ENCODE measurements around the gene APBB2. TPM values are rescaled to one million over a fixed set of nuclear protein-coding genes. Genes with fewer than 3 reads are reported as not detected.

The APBB2 gene
- total and polyA plus RNA-seq, 2 of the 4 experiments (the other 2 are of a cell fraction) = 47.9 to 75.5 TPM

DNA sequence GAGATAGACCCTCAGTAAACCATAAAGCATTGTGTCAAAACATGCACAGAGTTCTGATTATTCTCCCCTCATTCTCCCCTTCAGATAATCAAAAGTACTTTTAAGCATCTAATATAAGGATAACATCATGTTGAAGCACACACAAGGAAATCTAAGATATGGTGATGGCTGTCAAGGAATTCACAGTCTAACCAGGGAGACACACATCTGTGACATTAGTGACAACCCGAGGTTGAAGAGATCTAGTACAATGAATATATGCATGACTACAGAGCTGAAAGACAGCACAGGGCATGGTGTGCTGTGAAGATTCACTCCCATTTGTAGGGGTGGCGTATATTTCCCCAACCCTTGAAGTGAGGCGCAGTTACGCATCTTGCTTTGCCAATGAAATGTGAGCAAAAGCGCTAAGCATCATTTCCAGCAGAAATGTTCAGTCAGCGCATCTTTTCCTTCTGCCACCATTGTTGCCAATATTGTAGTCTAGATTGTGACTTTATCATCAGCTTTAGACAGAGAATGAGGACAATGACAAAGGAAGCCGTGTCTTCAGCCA, 342.6 kb downstream of the APBB2 start:
- no peak overlapping the region for H3K4me3 ChIP-seq (ENCODE audit: insufficient read depth, low read depth, low read length)
- H3K4ac ChIP-seq (ENCODE audit: low read depth, low read length) = no peak overlapping the region
- no peak overlapping the region for H2BK20ac ChIP-seq (ENCODE audit: low read depth, low read length)
- H3K4me1 ChIP-seq (ENCODE audit: control insufficient read depth, insufficient read depth, low read length) = peaks cover 3% of the 10 kb centered on the region; the same call in 1 of the 2 replicates
- no peak overlapping the region for H4K91ac ChIP-seq (ENCODE audit: insufficient read depth, low read depth, low read length)
- no peak overlapping the region for H2BK5ac ChIP-seq (ENCODE audit: low read depth, low read length, poor library complexity, severe bottlenecking)
- TF ChIP-seq RCOR1 (IDR thresholded peaks at IDR 0.05; ENCODE audit: insufficient replicate concordance, low read length) (no peak), CEBPB (IDR thresholded peaks at IDR 0.05; ENCODE audit: low read depth, low read length) (no peak)
- no peak for DNase-seq
- dilution Hi-C loops (cut with HindIII; ENCODE audit: low sequenced_read_pairs, unreplicated experiment) = no loop called here
- no peaks in the 10 kb centered on the region for H4K20me1 ChIP-seq (ENCODE audit: insufficient read depth, low read length)
- ATAC-seq (ENCODE audit: low read depth) = no peak
- no peaks in the 10 kb centered on the region for H3K27me3 ChIP-seq (ENCODE audit: control insufficient read depth, insufficient read depth, low read length)
- intact Hi-C loops (cut with micrococcal nuclease) = no loop called here
- H4K8ac ChIP-seq (ENCODE audit: low read depth in 2 of 2, low read length in 2 of 2) = no peak overlapping the region
- H3K36me3 ChIP-seq (ENCODE audit: control insufficient read depth, insufficient read depth, low read length) = peaks cover 3% of the 10 kb centered on the region; the same call in 1 of the 2 replicates
- H3K56ac ChIP-seq (ENCODE audit: extremely low read depth, insufficient read depth, low read length) = no peak overlapping the region
- no peak overlapping the region for H3K9ac ChIP-seq (ENCODE audit: low read depth, low read length)
- H2AFZ ChIP-seq (replicated peaks; ENCODE audit: low read length, poor library complexity) = no peak overlapping the region
- H3K79me1 ChIP-seq (ENCODE audit: low read depth in 1 of 2, low read length in 2 of 2) = no peaks in the 10 kb centered on the region
- H2AK9ac ChIP-seq (replicated peaks; ENCODE audit: low read depth, low read length, poor library complexity) = no peak overlapping the region
- in situ Hi-C loops (cut with MboI; ENCODE audit: low sequenced_read_pairs) = no loop called here
- no peak overlapping the region for H3K18ac ChIP-seq (ENCODE audit: low read depth, low read length)
- no peak overlapping the region for H2BK15ac ChIP-seq (ENCODE audit: low read depth, low read length)
- 96% methylated on average over 4 of the region's 7 CpGs; no CpG with 5 or more reads in 1 of the 2 experiments for WGBS, 2 experiments (ENCODE audit: extremely low coverage in 2 of 2, insufficient read length in 1 of 2)
- H3K9me1 ChIP-seq (ENCODE audit: insufficient read depth, low read length) = peaks cover 3% of the 10 kb centered on the region; the same call in 1 of the 2 replicates
- POLR2A ChIA-PET (ENCODE audit: unreplicated experiment) = no interaction called here
- H3K27ac ChIP-seq (ENCODE audit: insufficient read depth, low read length) = no peak overlapping the region
- no peak overlapping the region for H3K14ac ChIP-seq (replicated peaks; ENCODE audit: low read depth, low read length)
- H3K4me2 ChIP-seq (ENCODE audit: low read depth, low read length) = no peak overlapping the region
- no peaks in the 10 kb centered on the region for H3K9me3 ChIP-seq (ENCODE audit: control insufficient read depth, insufficient read depth, low read length)
- CTCF ChIA-PET = no interaction called here
- no peak overlapping the region for H2AK5ac ChIP-seq (ENCODE audit: low read depth, low read length)
- no peak overlapping the region for H4K5ac ChIP-seq (ENCODE audit: low read depth, low read length)
- H3K23ac ChIP-seq (ENCODE audit: low read depth, low read length) = no peak overlapping the region
- H2BK120ac ChIP-seq (ENCODE audit: low read depth, low read length) = no peak overlapping the region
- BruUV-seq (replicated peaks) = no TSS peak

Measured in IMR-90 (cell line).